ENCODE measurements around the gene KIF2C.

DNA sequence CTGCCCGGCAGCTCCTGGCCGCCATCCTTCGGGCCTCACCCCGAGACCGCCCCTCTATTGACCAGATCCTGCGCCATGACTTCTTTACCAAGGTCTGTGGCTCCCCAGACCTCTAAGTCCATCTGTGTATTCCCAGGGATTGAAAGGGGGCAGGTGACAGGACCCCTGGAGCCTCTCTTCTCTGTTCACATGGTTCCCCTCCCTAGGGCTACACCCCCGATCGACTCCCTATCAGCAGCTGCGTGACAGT, 63.4 kb downstream of the KIF2C start:
- TF ChIP-seq POLR2A (IDR thresholded peaks at IDR 0.05; ENCODE audit: low read length) (no peak), RAD21 (conservative IDR thresholded peaks at IDR 0.05 in 1 of 2, IDR thresholded peaks at IDR 0.05 in 1 of 2) (no peak), JUNB (IDR thresholded peaks at IDR 0.05) (no peak), ESRRA (IDR thresholded peaks at IDR 0.05; ENCODE audit: borderline replicate concordance, low read length) (no peak), SMC3 (IDR thresholded peaks at IDR 0.05) (no peak), MAZ (IDR thresholded peaks at IDR 0.05; ENCODE audit: borderline replicate concordance, low read depth, low read length) (no peak), HOXA7 (CRISPR knock-in tag; IDR thresholded peaks at IDR 0.05) (no peak), JUN (IDR thresholded peaks at IDR 0.05) (no peak), KDM5A (IDR thresholded peaks at IDR 0.05) (no peak), HOXB13 (CRISPR knock-in tag; IDR thresholded peaks at IDR 0.05; ENCODE audit: low read depth) (no peak)
- TF ChIP-seq, protein P1, sequence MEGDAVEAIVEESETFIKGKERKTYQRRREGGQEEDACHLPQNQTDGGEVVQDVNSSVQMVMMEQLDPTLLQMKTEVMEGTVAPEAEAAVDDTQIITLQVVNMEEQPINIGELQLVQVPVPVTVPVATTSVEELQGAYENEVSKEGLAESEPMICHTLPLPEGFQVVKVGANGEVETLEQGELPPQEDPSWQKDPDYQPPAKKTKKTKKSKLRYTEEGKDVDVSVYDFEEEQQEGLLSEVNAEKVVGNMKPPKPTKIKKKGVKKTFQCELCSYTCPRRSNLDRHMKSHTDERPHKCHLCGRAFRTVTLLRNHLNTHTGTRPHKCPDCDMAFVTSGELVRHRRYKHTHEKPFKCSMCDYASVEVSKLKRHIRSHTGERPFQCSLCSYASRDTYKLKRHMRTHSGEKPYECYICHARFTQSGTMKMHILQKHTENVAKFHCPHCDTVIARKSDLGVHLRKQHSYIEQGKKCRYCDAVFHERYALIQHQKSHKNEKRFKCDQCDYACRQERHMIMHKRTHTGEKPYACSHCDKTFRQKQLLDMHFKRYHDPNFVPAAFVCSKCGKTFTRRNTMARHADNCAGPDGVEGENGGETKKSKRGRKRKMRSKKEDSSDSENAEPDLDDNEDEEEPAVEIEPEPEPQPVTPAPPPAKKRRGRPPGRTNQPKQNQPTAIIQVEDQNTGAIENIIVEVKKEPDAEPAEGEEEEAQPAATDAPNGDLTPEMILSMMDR (IDR thresholded peaks at IDR 0.05), result no peak
- TF ChIP-seq, protein P2, sequence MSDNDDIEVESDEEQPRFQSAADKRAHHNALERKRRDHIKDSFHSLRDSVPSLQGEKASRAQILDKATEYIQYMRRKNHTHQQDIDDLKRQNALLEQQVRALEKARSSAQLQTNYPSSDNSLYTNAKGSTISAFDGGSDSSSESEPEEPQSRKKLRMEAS (IDR thresholded peaks at IDR 0.05), result no peak
- TF ChIP-seq, protein P3, sequence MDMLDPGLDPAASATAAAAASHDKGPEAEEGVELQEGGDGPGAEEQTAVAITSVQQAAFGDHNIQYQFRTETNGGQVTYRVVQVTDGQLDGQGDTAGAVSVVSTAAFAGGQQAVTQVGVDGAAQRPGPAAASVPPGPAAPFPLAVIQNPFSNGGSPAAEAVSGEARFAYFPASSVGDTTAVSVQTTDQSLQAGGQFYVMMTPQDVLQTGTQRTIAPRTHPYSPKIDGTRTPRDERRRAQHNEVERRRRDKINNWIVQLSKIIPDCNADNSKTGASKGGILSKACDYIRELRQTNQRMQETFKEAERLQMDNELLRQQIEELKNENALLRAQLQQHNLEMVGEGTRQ (IDR thresholded peaks at IDR 0.05), result no peak
- TF ChIP-seq, protein P4, sequence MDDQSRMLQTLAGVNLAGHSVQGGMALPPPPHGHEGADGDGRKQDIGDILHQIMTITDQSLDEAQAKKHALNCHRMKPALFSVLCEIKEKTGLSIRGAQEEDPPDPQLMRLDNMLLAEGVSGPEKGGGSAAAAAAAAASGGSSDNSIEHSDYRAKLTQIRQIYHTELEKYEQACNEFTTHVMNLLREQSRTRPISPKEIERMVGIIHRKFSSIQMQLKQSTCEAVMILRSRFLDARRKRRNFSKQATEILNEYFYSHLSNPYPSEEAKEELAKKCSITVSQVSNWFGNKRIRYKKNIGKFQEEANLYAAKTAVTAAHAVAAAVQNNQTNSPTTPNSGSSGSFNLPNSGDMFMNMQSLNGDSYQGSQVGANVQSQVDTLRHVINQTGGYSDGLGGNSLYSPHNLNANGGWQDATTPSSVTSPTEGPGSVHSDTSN (IDR thresholded peaks at IDR 0.05), result no peak
